ENCODE results near the gene SGPL1. TPM values are rescaled to one million over a fixed set of nuclear protein-coding genes. Genes with fewer than 3 reads are reported as not detected.

Gene SGPL1
- polyA plus RNA-seq, 1 donor from 2014 or later: 33.4 TPM

- Histone ChIP-seq H3K36me3 (ENCODE audit: insufficient read depth, low read length) (no peaks in the 10 kb centered on the region), H3F3A (ENCODE audit: insufficient read depth, low read length, poor library complexity, severe bottlenecking) (no peaks in the 10 kb centered on the region), H3K79me2 (replicated peaks; ENCODE audit: insufficient read depth, low read length) (no peaks in the 10 kb centered on the region), H3K9me2 (ENCODE audit: insufficient read depth, low read length) (no peaks in the 10 kb centered on the region), H3K4me3 (ENCODE audit: low read length) (no peak overlapping the region), H4K20me1 (ENCODE audit: insufficient read depth) (no peaks in the 10 kb centered on the region), H3K27ac (ENCODE audit: low read length) (no peak overlapping the region), H3K4me2 (ENCODE audit: low read length) (no peak overlapping the region), H3K27me3 (ENCODE audit: insufficient read depth, low read depth, low read length) (no peaks in the 10 kb centered on the region), H2AFZ (ENCODE audit: low read depth, low read length) (no peak overlapping the region), H3K9ac (ENCODE audit: low read length) (no peak overlapping the region), H3K9me3 (ENCODE audit: low read length) (no peaks in the 10 kb centered on the region)
- no peak for TF ChIP-seq REST (IDR thresholded peaks at IDR 0.05; ENCODE audit: borderline replicate concordance)
- no peak for TF ChIP-seq TAF1 (IDR thresholded peaks at IDR 0.05; ENCODE audit: low read depth)
- TF ChIP-seq EP300 (conservative IDR thresholded peaks at IDR 0.05; ENCODE audit: poor library complexity, severe bottlenecking): no peak
- TF ChIP-seq MXI1 (conservative IDR thresholded peaks at IDR 0.05; ENCODE audit: poor library complexity, severe bottlenecking): no peak
- no peak for TF ChIP-seq EZH2 (IDR thresholded peaks at IDR 0.05; ENCODE audit: borderline replicate concordance, insufficient read depth, low read length, poor library complexity, severe bottlenecking)
- no peak for TF ChIP-seq SMC3 (conservative IDR thresholded peaks at IDR 0.05; ENCODE audit: poor library complexity)
- TF ChIP-seq RAD21 (conservative IDR thresholded peaks at IDR 0.05): no peak
- TF ChIP-seq, protein P1, sequence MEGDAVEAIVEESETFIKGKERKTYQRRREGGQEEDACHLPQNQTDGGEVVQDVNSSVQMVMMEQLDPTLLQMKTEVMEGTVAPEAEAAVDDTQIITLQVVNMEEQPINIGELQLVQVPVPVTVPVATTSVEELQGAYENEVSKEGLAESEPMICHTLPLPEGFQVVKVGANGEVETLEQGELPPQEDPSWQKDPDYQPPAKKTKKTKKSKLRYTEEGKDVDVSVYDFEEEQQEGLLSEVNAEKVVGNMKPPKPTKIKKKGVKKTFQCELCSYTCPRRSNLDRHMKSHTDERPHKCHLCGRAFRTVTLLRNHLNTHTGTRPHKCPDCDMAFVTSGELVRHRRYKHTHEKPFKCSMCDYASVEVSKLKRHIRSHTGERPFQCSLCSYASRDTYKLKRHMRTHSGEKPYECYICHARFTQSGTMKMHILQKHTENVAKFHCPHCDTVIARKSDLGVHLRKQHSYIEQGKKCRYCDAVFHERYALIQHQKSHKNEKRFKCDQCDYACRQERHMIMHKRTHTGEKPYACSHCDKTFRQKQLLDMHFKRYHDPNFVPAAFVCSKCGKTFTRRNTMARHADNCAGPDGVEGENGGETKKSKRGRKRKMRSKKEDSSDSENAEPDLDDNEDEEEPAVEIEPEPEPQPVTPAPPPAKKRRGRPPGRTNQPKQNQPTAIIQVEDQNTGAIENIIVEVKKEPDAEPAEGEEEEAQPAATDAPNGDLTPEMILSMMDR (IDR thresholded peaks at IDR 0.05; ENCODE audit: poor library complexity, severe bottlenecking): no peak
- no peak for TF ChIP-seq POLR2AphosphoS5 (IDR thresholded peaks at IDR 0.05)
Observed at GRCh38 chr10:70909326-70909935, 93.7 kb downstream of the SGPL1 start.

DNA sequence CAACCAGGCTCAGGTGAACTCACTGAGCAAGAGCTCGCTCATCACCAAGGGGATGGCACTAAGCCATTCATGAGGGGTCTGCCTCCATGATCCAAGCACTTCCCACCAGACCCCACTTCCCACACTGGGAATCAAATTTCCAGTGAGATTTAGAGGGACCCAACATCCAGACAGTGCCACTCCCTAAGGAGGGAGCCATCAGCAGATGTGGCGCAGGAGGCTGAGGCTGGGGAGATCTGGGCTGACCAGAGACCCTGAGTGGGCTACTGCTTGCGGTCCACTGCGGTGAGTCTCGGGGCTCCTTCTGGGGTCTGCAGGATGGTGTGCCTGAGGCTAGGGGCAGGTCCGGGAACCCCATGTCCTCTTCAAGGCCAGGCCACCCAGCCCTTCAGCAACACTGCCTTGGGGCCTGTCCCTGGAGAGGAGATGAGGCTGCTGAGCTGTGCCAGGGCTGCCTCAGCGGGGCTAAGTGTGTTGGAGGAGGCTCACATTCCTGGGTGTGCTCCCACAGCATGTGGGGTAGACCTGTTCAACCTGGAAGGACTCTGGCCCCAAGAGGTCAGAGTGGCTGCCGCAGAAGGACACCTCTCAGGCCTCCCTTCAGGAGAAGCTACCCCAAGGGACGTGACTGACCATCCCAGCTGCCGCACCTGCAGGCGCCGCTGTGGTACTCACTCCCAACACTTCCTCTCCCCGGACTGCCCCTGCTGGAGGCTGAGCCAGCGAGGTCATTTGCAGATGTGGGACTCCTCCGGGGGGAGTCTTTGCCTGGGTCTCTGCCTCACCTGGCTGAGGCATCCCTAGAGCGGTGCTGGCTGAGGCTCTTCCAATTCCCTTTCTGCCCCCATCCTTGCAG lies 95.0 kb downstream of the SGPL1 start:
- Histone ChIP-seq H3K9me2 (ENCODE audit: insufficient read depth, low read length) (no peaks in the 10 kb centered on the region), H3K9ac (ENCODE audit: low read length) (no peak overlapping the region), H3K4me3 (ENCODE audit: low read length) (no peak overlapping the region), H3K4me2 (ENCODE audit: low read length) (no peak overlapping the region), H3K36me3 (ENCODE audit: insufficient read depth, low read length) (no peaks in the 10 kb centered on the region), H3K9me3 (ENCODE audit: low read length) (no peaks in the 10 kb centered on the region), H3K79me2 (replicated peaks; ENCODE audit: insufficient read depth, low read length) (no peaks in the 10 kb centered on the region), H3K27ac (ENCODE audit: low read length) (no peak overlapping the region), H3K27me3 (ENCODE audit: insufficient read depth, low read depth, low read length) (no peaks in the 10 kb centered on the region), H2AFZ (ENCODE audit: low read depth, low read length) (no peak overlapping the region), H4K20me1 (ENCODE audit: insufficient read depth) (no peaks in the 10 kb centered on the region), H3F3A (ENCODE audit: insufficient read depth, low read length, poor library complexity, severe bottlenecking) (no peaks in the 10 kb centered on the region)
- no peak for TF ChIP-seq SMC3 (conservative IDR thresholded peaks at IDR 0.05; ENCODE audit: poor library complexity)
- no peak for TF ChIP-seq TAF1 (IDR thresholded peaks at IDR 0.05; ENCODE audit: low read depth)
- TF ChIP-seq, protein P1 (IDR thresholded peaks at IDR 0.05; ENCODE audit: poor library complexity, severe bottlenecking): no peak
- TF ChIP-seq MXI1 (conservative IDR thresholded peaks at IDR 0.05; ENCODE audit: poor library complexity, severe bottlenecking): no peak

Measured in neural cell (in vitro differentiated cells).